ENCODE results near the gene SPAG6.
"Not testable (repeated sequence)": the region's sequence is repeated elsewhere in the genome, so short reads cannot be mapped to it uniquely, and the experiment has no call there.

SPAG6 gene

DNA sequence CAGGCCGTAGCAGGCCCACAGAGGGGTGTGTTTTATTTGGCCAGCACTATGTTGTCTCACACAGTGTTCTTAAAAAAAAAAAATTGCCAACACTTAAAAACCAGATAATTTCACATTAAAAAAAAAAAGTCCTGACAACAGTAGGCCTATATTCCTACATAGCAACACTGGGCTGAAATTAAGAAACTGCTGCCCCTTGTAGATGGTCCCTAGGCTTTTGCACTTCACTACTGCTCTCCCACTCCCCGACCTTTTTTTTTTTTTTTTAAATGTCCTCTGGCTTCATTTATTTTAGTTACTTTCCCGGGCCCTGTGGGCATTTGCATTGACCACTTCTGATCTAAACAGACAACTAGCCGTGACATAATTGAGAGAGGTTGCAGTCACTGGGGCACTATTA, 36.0 kb downstream of the SPAG6 start:
- DNase-seq, result no peak

DNA sequence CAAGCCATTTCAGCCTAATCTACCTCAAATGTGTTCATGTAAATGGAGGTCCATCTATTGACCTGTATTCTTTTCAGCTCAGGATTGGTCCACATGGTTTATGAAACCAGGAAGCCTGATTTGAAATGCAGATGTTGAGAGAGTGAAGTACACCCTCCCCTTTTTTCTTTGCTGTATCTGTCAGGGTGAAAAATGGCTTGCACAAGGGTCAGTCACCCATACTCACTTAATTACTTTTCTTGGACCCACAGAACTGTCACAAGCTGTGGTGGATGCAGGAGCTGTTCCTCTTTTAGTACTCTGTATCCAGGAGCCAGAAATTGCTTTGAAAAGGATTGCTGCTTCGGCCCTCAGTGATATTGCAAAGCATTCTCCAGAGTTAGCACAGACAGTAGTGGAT, 41.2 kb downstream of the SPAG6 start:
- DNase-seq, result no peak

DNA sequence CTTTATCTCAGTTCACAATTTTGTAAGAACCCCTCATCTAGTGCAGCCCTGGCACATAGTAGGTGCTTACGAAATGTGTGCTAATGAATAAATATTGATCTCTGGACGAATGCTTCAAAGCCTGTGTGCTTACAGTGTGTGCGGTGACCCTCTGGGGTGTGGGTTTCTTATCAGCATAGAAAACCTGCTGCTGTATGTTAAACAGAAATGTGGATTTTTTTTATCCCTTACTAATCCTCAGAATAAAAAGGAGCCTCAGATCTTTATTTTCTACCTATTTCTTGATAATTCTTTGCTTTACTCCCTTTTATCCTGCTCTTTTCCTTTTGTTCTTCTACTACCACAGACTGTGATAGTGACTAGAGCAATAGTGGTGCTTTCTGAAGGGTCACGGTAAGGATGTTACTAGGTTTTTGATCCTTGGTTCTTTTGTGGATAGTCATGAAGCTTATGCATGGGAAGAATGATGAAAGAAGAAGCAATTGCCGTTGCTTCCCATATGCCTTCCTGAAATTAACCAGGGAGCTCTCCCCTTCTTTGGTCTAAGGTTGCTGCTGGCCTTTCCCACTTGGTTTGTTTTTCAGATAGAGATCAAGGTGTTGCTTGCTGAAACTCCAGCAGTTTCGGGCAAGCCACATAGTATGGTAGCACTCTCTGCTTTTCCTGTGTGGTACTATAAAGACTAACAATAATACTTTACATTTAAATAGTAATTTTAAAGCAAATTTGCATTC, 44.7 kb downstream of the SPAG6 start:
- no peak for DNase-seq

DNA sequence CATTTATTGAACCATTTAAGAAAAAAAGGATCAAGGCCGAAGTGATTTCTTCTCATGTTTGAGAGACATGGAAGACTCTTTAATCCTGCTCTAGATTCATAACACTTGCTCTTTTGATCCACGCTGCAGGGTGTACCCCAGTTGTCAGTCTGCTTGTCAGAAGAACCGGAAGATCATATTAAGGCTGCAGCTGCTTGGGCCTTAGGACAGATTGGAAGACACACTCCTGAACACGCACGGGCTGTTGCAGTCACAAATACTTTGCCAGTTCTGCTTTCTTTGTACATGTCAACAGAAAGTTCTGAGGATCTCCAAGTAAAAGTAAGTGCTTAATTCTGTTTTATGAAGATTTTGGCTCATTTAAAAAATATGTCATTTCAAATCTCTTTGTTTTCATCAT, 46.3 kb downstream of the SPAG6 start:
- no peak for DNase-seq

DNA sequence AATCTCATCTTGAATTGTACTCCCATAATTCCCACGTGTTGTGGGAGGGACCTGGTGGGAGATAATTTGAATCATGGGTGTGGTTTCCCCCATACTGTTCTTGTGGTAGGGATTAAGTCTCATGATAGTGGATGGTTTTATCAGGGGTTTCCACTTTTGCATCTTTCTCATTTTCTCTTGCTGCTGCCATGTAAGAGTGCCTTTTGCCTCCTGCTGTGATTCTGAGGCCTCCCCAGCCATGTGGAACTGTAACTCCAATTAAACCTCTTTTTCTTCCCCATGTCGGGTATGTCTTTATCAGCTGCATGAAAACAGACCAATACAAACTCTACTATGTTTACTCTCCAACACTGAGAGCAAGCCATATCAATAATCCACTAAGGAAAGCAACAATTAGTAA, 50.9 kb downstream of the SPAG6 start:
- not testable (repeated sequence) for DNase-seq

DNA sequence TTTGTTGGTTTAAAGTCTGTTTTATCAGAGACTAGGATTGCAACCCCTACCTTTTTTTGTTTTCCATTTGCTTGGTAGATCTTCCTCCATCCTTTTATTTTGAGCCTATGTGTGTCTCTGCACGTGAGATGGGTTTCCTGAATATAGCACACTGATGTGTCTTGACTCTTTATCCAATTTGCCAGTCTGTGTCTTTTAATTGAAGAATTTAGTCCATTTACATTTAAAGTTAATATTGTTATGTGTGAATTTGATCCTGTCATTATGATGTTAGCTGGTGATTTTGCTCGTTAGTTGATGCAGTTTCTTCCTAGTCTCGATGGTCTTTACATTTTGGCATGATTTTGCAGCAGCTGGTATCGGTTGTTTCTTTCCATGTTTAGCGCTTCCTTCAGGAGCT, 61.6 kb downstream of the SPAG6 start:
- not testable (repeated sequence) for DNase-seq

DNA sequence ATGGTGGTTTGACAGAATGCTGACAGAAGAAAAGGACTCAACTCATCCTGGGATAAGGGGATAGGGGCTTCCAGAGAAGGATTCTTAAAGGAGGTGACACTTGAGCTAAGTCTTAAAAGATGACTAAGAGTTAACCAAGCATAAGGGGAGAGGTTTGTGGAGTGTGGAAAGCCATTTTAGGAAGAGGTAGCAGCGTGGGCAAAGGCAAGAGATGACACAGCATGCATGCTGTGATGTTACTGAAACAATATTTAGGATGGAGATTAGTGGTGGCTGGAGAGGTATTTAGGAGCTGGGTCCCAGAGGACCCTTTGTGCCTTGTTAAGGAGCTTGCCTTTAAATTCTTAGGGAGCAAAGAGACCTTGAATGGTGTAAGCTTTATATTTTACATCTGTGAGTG, 65.1 kb downstream of the SPAG6 start:
- no peak for DNase-seq

DNA sequence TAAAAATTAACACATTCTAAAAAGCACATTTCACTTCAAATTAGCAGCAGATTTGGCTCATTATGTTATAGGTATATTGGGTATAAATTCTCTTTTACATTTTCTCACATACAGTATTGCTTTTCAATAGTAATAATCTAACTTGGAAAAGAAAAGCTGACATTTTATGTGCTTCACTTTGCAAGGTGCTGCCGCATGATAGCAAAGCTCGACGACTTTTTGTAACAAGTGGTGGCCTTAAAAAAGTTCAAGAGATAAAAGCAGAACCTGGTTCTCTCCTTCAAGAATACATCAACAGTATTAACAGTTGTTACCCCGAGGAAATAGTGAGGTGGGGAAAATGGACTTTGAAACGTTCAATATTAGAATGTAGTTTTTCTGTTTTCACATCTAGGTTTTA, 65.5 kb downstream of the SPAG6 start:
- no peak for DNase-seq

DNA sequence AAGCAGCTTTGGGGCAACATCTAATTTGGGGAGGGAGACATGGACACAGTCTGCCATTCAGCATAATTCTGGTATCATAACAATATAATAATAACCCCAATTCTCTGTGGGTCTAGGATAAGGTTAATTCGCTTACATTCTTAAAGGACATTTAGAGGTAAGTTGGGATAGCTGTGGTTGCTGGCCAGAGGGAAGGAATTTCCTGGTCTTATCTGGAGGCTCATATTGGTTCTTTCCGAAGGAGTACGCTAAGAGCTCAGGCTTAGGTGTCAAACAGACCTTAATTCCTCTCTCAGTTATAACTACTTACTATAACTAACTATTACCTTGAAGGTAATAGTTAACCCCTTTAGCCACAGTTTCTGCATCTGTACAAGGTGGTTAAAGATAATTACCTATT, 68.8 kb downstream of the SPAG6 start:
- no peak for DNase-seq

DNA sequence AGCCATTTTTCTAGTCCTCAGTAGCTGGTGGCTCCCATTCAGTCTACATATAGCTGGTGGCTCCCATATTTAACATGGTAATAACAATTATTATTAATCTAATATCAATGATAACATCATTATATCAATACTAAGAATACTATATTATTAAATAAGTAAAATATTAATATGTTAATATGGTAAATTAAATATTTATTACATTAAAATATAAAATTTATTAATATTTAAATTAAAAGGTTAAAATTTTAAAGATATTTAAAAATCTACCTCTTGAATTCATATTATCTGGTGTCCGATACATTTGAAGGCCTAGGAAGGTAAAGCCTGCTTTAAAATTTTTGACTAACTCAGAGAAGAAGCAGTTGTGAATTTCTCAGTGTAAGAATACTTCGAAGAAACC, 69.8 kb downstream of the SPAG6 start:
- no peak for DNase-seq

DNA sequence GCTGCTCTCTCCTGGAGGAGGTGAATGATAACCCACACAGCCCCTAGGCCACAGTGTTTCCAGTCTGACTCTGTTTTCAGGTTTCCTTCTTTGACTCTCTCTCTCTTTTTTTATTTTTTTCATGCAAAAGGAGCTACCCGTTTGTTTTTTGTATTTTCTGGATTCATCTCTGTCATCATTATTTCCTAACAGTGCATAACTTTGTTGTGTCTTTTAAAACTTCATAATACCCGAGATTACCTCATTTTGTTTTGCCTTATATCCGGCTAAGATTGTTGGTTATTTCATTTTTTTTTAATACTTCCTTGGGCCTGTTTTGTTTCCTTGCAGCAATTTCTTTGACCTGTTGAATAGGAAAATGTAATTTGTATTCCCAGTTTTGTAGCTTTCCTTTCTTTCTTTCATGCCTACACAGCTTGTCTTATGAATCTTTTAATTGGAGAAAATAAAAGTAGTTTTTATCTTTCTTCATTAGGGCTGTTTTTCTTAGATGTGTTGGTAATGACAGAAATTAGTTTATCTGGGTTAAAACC, 72.5 kb downstream of the SPAG6 start:
- DNase-seq, result no peak

DNA sequence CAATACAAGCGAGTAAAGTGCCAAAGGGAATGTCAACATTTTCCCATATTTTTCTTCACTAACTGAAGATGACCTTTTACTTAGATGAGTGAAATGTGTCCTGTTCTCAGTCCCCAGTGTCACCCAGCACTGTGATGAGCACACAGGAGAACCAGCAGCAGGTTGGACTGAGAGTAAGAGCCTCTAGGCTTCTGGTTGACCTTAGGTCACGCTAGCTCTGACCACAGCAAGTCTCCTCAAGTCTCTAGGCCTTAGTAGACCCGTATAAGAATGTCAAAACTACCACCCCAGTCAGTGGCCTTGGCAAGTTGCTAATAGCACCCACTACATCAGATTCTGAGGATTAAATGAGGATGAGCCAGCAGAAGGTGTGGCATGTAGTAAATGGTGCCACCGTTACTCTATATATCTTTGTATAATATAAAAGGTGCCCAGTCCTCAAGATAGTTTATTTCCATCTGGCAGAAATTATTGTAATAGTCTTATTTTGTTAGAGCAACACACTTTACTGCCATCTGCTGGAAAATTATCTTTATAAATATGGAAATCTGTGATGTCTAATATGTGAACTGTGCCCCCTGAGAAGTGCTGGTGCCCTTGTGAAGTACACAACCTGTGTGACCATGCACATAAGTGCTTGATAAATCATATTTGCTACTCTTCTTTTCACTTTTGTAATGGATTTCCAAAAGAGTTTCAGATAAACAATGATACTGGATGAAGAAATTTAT, 75.7 kb downstream of the SPAG6 start:
- peak; percentile 1 for DNase-seq

DNA sequence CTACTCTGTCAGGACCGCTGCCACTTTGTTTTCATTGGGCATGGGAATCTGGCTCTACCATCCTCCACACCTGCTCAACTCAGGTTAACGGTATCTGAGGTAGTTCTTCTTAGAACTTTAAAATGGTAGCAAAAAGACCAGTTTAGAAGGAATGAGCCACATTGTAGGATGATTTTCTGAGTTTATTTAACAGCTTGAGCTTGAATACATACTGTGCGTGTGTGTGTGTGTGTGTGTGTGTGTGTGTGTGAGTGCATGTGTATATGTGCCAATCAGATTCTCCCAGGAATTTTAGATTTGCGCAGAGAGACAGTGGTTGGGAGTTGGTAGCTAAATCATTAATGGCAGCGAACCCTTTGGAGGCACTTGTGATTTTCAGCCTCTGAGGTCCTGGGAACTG, 81.4 kb downstream of the SPAG6 start:
- no peak for DNase-seq

DNA sequence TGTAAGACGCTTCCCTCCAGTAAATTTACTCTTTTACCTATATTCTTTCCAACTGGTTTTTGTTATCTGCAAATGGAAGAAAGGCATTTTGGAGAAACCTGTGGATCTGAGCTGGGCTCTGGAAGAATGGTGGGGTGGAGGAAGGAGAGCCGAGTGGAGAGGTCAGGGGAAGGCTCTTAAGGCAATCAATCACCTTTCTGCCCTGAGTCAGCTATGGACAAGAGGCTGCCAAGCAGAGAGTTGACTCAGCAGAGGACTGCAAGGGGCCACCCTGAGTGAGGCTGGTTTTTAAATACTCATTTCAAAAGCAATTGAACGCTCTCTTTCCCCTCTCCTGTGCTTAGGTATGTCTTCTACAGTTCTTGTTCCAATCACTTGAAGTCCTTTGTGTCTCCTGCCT, 81.8 kb downstream of the SPAG6 start:
- no peak for DNase-seq

DNA sequence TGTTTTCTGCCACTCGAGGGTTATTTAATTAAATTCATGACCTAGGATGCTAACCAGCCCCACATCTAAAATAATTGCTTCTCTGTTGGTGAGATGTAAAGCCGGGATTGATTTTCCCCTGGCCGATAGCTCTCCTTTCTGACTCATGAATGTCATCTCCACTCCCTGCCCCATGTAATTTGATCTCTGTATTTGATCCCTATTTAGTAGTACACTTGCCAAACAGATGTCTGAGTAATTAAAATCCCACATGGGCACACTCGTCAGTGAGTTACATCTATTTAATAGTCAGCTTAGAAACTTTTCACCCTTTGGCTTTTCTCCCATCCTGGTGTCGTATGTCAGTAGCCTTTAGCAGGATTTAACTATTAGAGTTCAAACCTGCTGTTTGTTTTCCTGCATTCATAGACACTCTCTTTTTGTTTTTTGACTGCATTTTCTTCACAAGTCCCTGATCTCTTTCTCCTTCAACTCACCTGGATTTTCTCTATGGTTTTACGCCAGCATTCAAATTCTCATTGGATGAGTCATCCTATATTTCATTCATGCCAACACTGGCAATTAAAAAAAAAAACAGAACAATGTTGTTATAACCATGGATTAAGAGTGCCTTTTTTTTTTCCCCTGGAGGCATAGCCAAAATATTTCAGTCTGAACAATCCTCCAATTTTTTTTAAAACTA, 82.7 kb downstream of the SPAG6 start:
- DNase-seq, result peak; percentile 94

DNA sequence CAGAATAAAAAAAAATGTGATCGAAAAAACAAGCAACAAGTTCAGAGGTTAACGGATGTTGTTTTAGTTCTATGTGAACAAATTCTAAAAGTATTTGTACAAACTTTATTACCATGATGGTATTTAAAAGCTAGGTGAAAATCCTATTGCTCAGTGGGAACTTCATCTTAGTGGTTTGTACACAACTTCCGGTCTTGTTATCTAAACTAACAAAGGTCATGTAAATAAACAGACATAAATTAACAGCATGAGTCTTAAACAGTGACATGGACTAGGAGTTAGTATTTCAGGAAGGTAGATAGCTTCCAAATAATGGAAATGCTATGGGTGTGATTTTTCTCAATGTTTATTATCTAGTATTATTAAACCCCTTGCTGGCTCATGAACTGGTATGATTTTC, 83.8 kb downstream of the SPAG6 start:
- no peak for DNase-seq

DNA sequence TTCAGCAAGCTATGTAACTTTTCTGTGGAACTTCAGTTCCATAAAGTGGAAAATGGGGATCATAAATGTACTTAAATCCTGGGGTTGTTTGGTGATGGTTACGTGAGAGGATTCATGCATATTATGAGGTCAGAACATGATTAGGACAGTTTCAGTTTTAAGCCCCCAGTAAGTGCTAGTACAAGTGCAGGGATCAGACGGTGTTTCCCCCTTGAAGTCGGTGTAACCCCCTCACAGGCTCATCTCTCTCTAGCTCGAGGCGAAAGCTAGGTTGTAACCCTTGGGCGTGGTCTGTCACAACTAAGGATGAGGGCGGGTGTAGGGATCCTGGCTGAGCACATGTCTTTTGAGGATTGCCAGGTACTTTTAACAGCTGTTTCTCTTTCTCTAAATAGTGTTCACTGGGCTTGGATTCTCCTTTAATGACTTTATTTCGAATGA, 84.7 kb downstream of the SPAG6 start:
- DNase-seq, result no peak

DNA sequence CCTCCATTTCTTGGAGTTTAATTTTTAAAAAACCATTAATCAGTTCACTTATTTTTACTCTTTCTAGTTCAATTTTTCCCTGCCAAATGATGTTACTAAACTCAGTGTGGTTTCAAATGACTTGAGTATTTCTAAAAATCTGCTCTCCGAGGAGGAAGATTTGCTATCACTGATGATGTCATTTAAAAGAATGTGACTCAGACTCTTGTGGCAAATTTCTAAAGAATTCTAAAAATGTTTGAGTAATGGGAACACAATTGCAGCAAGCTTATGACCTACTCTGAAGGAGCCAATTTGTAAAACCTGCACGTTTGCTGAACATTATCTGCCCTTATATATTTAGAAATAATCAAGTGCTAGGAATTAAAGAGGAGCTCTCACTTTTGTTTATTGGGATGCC, 88.6 kb downstream of the SPAG6 start:
- no peak for DNase-seq

DNA sequence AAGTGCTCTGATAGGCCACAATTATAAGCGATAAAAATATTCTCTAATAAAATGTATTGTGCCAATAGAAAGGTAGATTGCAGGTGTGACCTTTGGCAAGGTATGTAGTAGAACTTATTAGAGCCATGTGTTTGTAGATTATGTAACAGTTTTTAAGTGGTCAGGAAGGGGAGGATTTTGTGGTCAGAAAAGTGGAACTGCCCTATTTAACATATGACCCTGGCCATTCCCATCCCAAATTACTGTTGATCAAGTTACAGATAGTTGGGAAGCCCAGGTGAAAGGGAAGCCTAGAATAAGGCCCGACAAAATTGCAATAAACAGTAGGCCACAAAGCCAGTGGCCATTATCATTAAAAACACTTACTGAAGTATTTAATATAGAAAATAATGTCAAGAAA, 89.2 kb downstream of the SPAG6 start:
- DNase-seq, result no peak

DNA sequence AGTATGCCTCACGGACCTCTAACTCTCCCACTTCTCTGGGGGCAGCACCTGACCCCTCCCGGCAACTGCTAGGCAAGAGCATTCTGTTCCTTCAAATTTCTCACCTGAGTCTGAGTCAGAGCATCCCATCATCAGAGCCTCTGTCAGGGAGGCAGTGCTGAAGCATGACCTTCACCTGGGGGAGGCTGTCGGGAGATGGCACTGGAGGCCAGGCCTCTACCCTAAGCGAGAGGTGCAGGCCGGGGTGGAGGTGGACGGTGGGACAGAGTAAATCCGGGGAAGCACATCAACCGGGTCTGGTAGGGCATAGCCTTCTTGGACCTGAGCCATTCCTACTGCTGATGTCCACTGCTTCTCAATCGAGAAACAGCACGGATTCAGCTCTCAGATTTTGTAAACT, 90.4 kb downstream of the SPAG6 start:
- no peak for DNase-seq

DNA sequence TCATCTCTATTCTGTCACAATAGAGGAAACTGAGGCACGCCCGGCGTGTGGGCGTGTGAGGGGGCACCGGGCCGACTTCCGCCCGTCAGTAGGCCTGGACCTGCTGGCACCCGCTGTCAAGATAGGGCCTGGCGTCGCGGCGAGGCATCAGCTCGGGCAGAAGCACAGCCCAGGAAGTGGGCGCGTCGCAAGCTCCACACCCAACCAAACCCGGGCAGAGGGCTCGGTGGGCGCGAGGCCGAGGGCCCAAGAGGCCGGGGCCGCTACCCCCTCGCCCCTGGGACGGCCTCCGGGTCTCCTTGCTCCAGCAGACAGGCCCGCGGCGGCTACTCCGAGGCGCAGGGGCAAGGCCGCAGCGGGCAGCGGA, 91.2 kb downstream of the SPAG6 start:
- no peak for DNase-seq

DNA sequence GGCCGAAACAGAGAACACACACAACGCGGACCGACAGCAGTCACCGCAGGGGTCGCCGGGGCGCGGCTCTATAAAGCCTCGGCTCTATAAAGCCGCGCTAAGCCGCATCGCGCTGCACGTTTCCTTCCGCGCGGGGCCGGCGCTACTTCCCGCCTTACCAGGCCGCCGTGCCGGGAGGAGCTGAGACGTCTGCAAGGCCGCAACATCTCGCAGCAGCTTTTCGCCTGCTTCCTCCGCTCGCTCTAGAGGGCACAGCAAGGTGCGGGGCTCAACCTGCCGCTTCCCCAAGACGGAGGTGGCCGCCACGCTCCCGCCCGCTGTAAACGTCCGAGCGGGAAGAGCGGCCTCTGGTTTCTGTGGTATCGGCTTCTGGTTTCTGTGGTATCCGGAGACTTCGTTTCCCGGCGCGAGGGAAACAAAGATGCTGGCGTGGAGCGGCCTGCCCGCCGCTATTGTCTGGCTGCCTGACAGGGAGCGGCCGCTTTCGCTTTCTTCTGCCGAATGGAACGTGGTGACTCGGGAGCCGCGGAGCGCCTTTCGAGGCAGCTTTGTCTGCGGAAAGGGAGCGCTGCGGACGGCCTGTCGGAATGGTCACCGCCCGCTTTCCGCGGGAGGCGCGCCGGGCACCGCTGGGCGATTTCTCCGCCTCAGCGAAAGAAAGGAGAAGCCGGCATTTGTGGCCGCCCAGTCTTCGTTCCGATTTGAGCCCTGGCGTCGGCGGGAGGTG, 91.8 kb downstream of the SPAG6 start:
- DNase-seq, result peak; percentile 46

Data from NCI-H1105 treated with DMSO at 0.1 percent for 48 hours (cell line).